Measurements from ENCODE around the gene GORASP1. TPM values are rescaled to one million over a fixed set of nuclear protein-coding genes. Genes with fewer than 3 reads are reported as not detected.

The GORASP1 gene
- total and polyA plus RNA-seq, 2 of the 13 experiments (the other 11 are each of a cell fraction or from before 2014, with no cell fraction given): 36.4 to 39.8 TPM

GRCh38 chr3:39106851-39107387, 508 bp downstream of the GORASP1 start (continued):
- TF ChIP-seq HMGXB4 (CRISPR knock-in tag; IDR thresholded peaks at IDR 0.05; ENCODE audit: borderline replicate concordance in 1 of 2, low read depth in 1 of 2) (peak in 1 of 2 experiments; percentile 75; a peak in 2 of 4 replicates), ZNF609 (CRISPR knock-in tag; IDR thresholded peaks at IDR 0.05; ENCODE audit: borderline replicate concordance) (no peak), HNF1A (IDR thresholded peaks at IDR 0.05; ENCODE audit: low read depth) (no peak), HNF1A (CRISPR knock-in tag; IDR thresholded peaks at IDR 0.05; ENCODE audit: borderline replicate concordance) (0 out of 2 replicates have a peak, but pooled peaks have one; percentile 3), GABPB1 (CRISPR knock-in tag; IDR thresholded peaks at IDR 0.05) (peak; percentile 80), SRSF9 (IDR thresholded peaks at IDR 0.05; ENCODE audit: borderline replicate concordance, insufficient read depth, low read depth, low read length, poor library complexity, severe bottlenecking) (no peak), ELK4 (CRISPR knock-in tag; IDR thresholded peaks at IDR 0.05; ENCODE audit: borderline replicate concordance) (no peak), SALL2 (CRISPR knock-in tag; IDR thresholded peaks at IDR 0.05) (no peak), ZNF589 (CRISPR knock-in tag; conservative IDR thresholded peaks at IDR 0.05) (0 out of 2 replicates have a peak, but pooled peaks have one; percentile 27), UBTF (CRISPR knock-in tag; IDR thresholded peaks at IDR 0.05) (peak; percentile 94), ZNF572 (CRISPR knock-in tag; IDR thresholded peaks at IDR 0.05) (no peak), KAT7 (CRISPR knock-in tag; IDR thresholded peaks at IDR 0.05; ENCODE audit: borderline replicate concordance) (0 out of 2 replicates have a peak, but pooled peaks have one; percentile 14), ZNF891 (CRISPR knock-in tag; IDR thresholded peaks at IDR 0.05) (peak; percentile 59; the same call in 1 of the 2 replicates)
